MM.1S (cell line): Measurements from ENCODE around the gene CCDC102B.

Source experiments
- DNase-seq: peaks from one replicate; pipeline ENCODE4 v3.0.0-alpha.2; 2015
- H2AFZ ChIP-seq: fragments of 300-600 bp; sonication (generic); 2 replicates; pipeline ENCODE4 v1.6.0; 2016; ENCODE audit warnings: antibody characterized with exemption, low read length
- H3F3A ChIP-seq: fragments of 300-600 bp; sonication (generic); 2 replicates; pipeline ENCODE4 v1.6.1; 2016; ENCODE audit warnings: mild to moderate bottlenecking, antibody characterized with exemption, low read length, moderate library complexity, mixed read lengths; ENCODE audit not compliant: insufficient read depth
- H3K27ac ChIP-seq: fragments of 300-600 bp; sonication (generic); 2 replicates; pipeline ENCODE4 v1.5.1; 2016; ENCODE audit warnings: mild to moderate bottlenecking, low read length
- H3K27me3 ChIP-seq: fragments of 300-600 bp; sonication (generic); replicated peaks from 2 replicates; pipeline ENCODE4 v1.6.0; 2016; ENCODE audit warnings: low read length; ENCODE audit not compliant: insufficient read depth
- H3K36me3 ChIP-seq: fragments of 300-600 bp; sonication (generic); replicated peaks from 2 replicates; pipeline ENCODE4 v1.6.1; 2016; ENCODE audit warnings: mild to moderate bottlenecking, low read length, mixed read lengths; ENCODE audit not compliant: insufficient read depth
- H3K4me1 ChIP-seq: fragments of 300-600 bp; sonication (generic); 2 replicates; pipeline ENCODE4 v1.6.1; 2016; ENCODE audit warnings: low read length, mixed read lengths
- H3K4me2 ChIP-seq: fragments of 300-600 bp; sonication (generic); 2 replicates; pipeline ENCODE4 v1.6.0; 2016; ENCODE audit warnings: low read depth, low read length
- H3K4me3 ChIP-seq: fragments of 300-600 bp; sonication (generic); 2 replicates; pipeline ENCODE4 v1.5.1; 2016; ENCODE audit warnings: low read length, mixed read lengths
- H3K79me2 ChIP-seq: fragments of 300-600 bp; sonication (generic); 2 replicates; pipeline ENCODE4 v1.6.1; 2016; ENCODE audit warnings: mixed run types, low read length, mixed read lengths
- H3K9ac ChIP-seq: fragments of 300-600 bp; sonication (generic); 2 replicates; pipeline ENCODE4 v1.6.1; 2016; ENCODE audit warnings: low read length, mixed read lengths
- H3K9me2 ChIP-seq: fragments of 300-600 bp; sonication (generic); replicated peaks from 2 replicates; pipeline ENCODE4 v1.6.1; 2016; ENCODE audit warnings: mild to moderate bottlenecking, low read length, mixed read lengths; ENCODE audit not compliant: insufficient read depth
- H3K9me3 ChIP-seq: fragments of 300-600 bp; sonication (generic); replicated peaks from 2 replicates; pipeline ENCODE4 v1.6.1; 2016; ENCODE audit warnings: mild to moderate bottlenecking, low read length, mixed read lengths; ENCODE audit not compliant: insufficient read depth
- H4K20me1 ChIP-seq: fragments of 300-600 bp; sonication (generic); 2 replicates; pipeline ENCODE4 v1.6.1; 2016; ENCODE audit warnings: mild to moderate bottlenecking, low read length, moderate library complexity, mixed read lengths; ENCODE audit not compliant: insufficient read depth
- CTCF ChIP-seq: fragments of 300-600 bp; sonication (generic); IDR thresholded peaks from 2 replicates; pipeline ENCODE4 v1.5.1; 2016; ENCODE audit warnings: antibody characterized with exemption, low read length, mixed read lengths
- EZH2 ChIP-seq: fragments of 300-600 bp; sonication (generic); optimal IDR thresholded peaks from 2 replicates; pipeline ENCODE3; 2017; ENCODE audit warnings: low read depth, mild to moderate bottlenecking, antibody characterized with exemption, low read length, mixed read lengths
- EZH2phosphoT487 ChIP-seq: fragments of 300-600 bp; sonication (generic); IDR thresholded peaks from 2 replicates; pipeline ENCODE4 v1.6.1; 2018; ENCODE audit warnings: antibody characterized with exemption, low read length

Gene CCDC102B

GRCh38 chr18:68962623-68963022, 164.7 kb downstream of the CCDC102B start:
- H3K36me3 ChIP-seq: no peaks in the 10 kb centered on the region
- H3K4me2 ChIP-seq: no peak overlapping the region
- H3K4me1 ChIP-seq: no peaks in the 10 kb centered on the region
- H2AFZ ChIP-seq: no peak overlapping the region
- H3F3A ChIP-seq: no peaks in the 10 kb centered on the region
- H3K9me2 ChIP-seq: no peaks in the 10 kb centered on the region
- no peak overlapping the region for H3K4me3 ChIP-seq
- no peak overlapping the region for H3K27ac ChIP-seq
- no peaks in the 10 kb centered on the region for H4K20me1 ChIP-seq
- H3K9me3 ChIP-seq: no peaks in the 10 kb centered on the region
- DNase-seq: no peak
- no peaks in the 10 kb centered on the region for H3K27me3 ChIP-seq
- H3K9ac ChIP-seq: no peak overlapping the region
- TF ChIP-seq EZH2 (no peak), EZH2phosphoT487 (no peak), CTCF (no peak)
- no peaks in the 10 kb centered on the region for H3K79me2 ChIP-seq

GRCh38 chr18:68965817-68966216, 167.9 kb downstream of the CCDC102B start:
- TF ChIP-seq EZH2 (no peak), EZH2phosphoT487 (no peak), CTCF (no peak)
- Histone ChIP-seq H2AFZ (no peak overlapping the region), H3F3A (no peaks in the 10 kb centered on the region), H3K36me3 (no peaks in the 10 kb centered on the region), H3K79me2 (no peaks in the 10 kb centered on the region), H3K27me3 (no peaks in the 10 kb centered on the region), H3K9me2 (no peaks in the 10 kb centered on the region), H3K4me2 (no peak overlapping the region), H3K27ac (no peak overlapping the region), H3K9me3 (no peaks in the 10 kb centered on the region), H3K4me1 (no peaks in the 10 kb centered on the region), H3K9ac (no peak overlapping the region), H4K20me1 (no peaks in the 10 kb centered on the region), H3K4me3 (no peak overlapping the region)
- no peak for DNase-seq

GRCh38 chr18:68969027-68969426, 171.1 kb downstream of the CCDC102B start:
- Histone ChIP-seq H4K20me1 (no peaks in the 10 kb centered on the region), H3K4me2 (no peak overlapping the region), H3K4me3 (no peak overlapping the region), H3K9me3 (no peaks in the 10 kb centered on the region), H3K27ac (no peak overlapping the region), H3K9ac (no peak overlapping the region), H3K79me2 (no peaks in the 10 kb centered on the region), H3K36me3 (no peaks in the 10 kb centered on the region), H3F3A (no peaks in the 10 kb centered on the region), H3K9me2 (no peaks in the 10 kb centered on the region), H2AFZ (no peak overlapping the region), H3K4me1 (no peaks in the 10 kb centered on the region), H3K27me3 (no peaks in the 10 kb centered on the region)
- no peak for DNase-seq
- TF ChIP-seq EZH2: no peak
- no peak for TF ChIP-seq CTCF
- no peak for TF ChIP-seq EZH2phosphoT487
